ENCODE data around the gene CSK. TPM values are rescaled to one million over a fixed set of nuclear protein-coding genes. Genes with fewer than 3 reads are reported as not detected.

CSK gene
- total RNA-seq, 1 experiment from 2014 or later, result 103 TPM

- H3K9me3 ChIP-seq (ENCODE audit: low read depth, low read length, poor library complexity, severe bottlenecking), result no peaks in the 10 kb centered on the region
- no peaks in the 10 kb centered on the region for H3K36me3 ChIP-seq (ENCODE audit: insufficient read depth, low read length, poor library complexity, severe bottlenecking)
- BruUV-seq (replicated peaks), result no TSS peak
- ChIA-PET CTCF (interaction anchor here (0.9 kb wide), 1 partner anchor 43 kb away, joined by 5 read pairs; no protein-coding TSS in a partner anchor), POLR2A (ENCODE audit: low non-redundant PET) (no interaction called here)
- H3K27ac ChIP-seq (ENCODE audit: low read depth, low read length, poor library complexity, severe bottlenecking), result no peak overlapping the region
- TF ChIP-seq CTCF (conservative IDR thresholded peaks at IDR 0.05; ENCODE audit: low read depth, low read length) (no peak), EZH2 (IDR thresholded peaks at IDR 0.05; ENCODE audit: borderline replicate concordance, low read depth, low read length, poor library complexity, severe bottlenecking) (no peak)
- peaks cover 9% of the 10 kb centered on the region for H3K4me1 ChIP-seq (ENCODE audit: insufficient read depth, low read length, poor library complexity, severe bottlenecking)
- no peak for DNase-seq (ENCODE audit: low spot score)
- H3K27me3 ChIP-seq (replicated peaks; ENCODE audit: insufficient read depth, low read depth, low read length, poor library complexity), result peaks cover 15% of the 10 kb centered on the region
- H3K4me3 ChIP-seq (ENCODE audit: low read depth, low read length, poor library complexity, severe bottlenecking), result no peak overlapping the region
- intact Hi-C loops (cut with micrococcal nuclease; ENCODE audit: unreplicated experiment), result no loop called here
Observed at GRCh38 chr15:74829991-74830390, 48.1 kb downstream of the CSK start.

- H3K36me3 ChIP-seq (ENCODE audit: insufficient read depth, low read length, poor library complexity, severe bottlenecking), result no peaks in the 10 kb centered on the region
- ChIA-PET POLR2A (ENCODE audit: low non-redundant PET) (no interaction called here), CTCF (interaction anchor here (0.5 kb wide), 1 partner anchor 44 kb away, joined by 4 read pairs; no protein-coding TSS in a partner anchor)
Observed at GRCh38 chr15:74830868-74831267, 49.0 kb downstream of the CSK start.

GRCh38 chr15:74831813-74832495, 50.1 kb downstream of the CSK start:
- H3K4me3 ChIP-seq (ENCODE audit: low read depth, low read length, poor library complexity, severe bottlenecking), result no peak overlapping the region
- BruUV-seq (replicated peaks), result no TSS peak
- peaks cover 3% of the 10 kb centered on the region for H3K4me1 ChIP-seq (ENCODE audit: insufficient read depth, low read length, poor library complexity, severe bottlenecking)
- CTCF ChIA-PET, result no interaction called here
- no peaks in the 10 kb centered on the region for H3K9me3 ChIP-seq (ENCODE audit: low read depth, low read length, poor library complexity, severe bottlenecking)
- H3K27me3 ChIP-seq (replicated peaks; ENCODE audit: insufficient read depth, low read depth, low read length, poor library complexity), result peaks cover 12% of the 10 kb centered on the region
- POLR2A ChIA-PET (ENCODE audit: low non-redundant PET), result no interaction called here
- H3K36me3 ChIP-seq (ENCODE audit: insufficient read depth, low read length, poor library complexity, severe bottlenecking), result no peaks in the 10 kb centered on the region
- no peak for DNase-seq (ENCODE audit: low spot score)
- intact Hi-C loops (cut with micrococcal nuclease; ENCODE audit: unreplicated experiment), result no loop called here
- H3K27ac ChIP-seq (ENCODE audit: low read depth, low read length, poor library complexity, severe bottlenecking), result no peak overlapping the region
- TF ChIP-seq EZH2 (IDR thresholded peaks at IDR 0.05; ENCODE audit: borderline replicate concordance, low read depth, low read length, poor library complexity, severe bottlenecking), result no peak
- TF ChIP-seq CTCF (conservative IDR thresholded peaks at IDR 0.05; ENCODE audit: low read depth, low read length), result no peak

More at GRCh38 chr15:74830868-74831267, 49.0 kb downstream of the CSK start:
- H3K4me3 ChIP-seq (ENCODE audit: low read depth, low read length, poor library complexity, severe bottlenecking), result no peak overlapping the region
- no peak for TF ChIP-seq CTCF (conservative IDR thresholded peaks at IDR 0.05; ENCODE audit: low read depth, low read length)
- TF ChIP-seq EZH2 (IDR thresholded peaks at IDR 0.05; ENCODE audit: borderline replicate concordance, low read depth, low read length, poor library complexity, severe bottlenecking), result no peak
- no peak overlapping the region for H3K27ac ChIP-seq (ENCODE audit: low read depth, low read length, poor library complexity, severe bottlenecking)
- intact Hi-C loops (cut with micrococcal nuclease; ENCODE audit: unreplicated experiment), result no loop called here
- H3K27me3 ChIP-seq (replicated peaks; ENCODE audit: insufficient read depth, low read depth, low read length, poor library complexity), result peaks cover 15% of the 10 kb centered on the region
- no peak for DNase-seq (ENCODE audit: low spot score)
- no TSS peak for BruUV-seq (replicated peaks)
- H3K4me1 ChIP-seq (ENCODE audit: insufficient read depth, low read length, poor library complexity, severe bottlenecking), result peaks cover 9% of the 10 kb centered on the region
- H3K9me3 ChIP-seq (ENCODE audit: low read depth, low read length, poor library complexity, severe bottlenecking), result no peaks in the 10 kb centered on the region
